CD14-positive monocyte (primary cell): ENCODE results near the gene TUBB2A. TPM values are rescaled to one million over a fixed set of nuclear protein-coding genes. Genes with fewer than 3 reads are reported as not detected.
"Not testable (repeated sequence)": the region's sequence is repeated elsewhere in the genome, so short reads cannot be mapped to it uniquely, and the experiment has no call there.

Experiments used
- DNase-seq, 3 donors: peaks; one replicate each; pipeline ENCODE4 v3.0.0-alpha.2; 2011 to 2022
- H2AFZ ChIP-seq: 2 replicates; pipeline ENCODE4 v1.6.0; 2012; ENCODE audit warnings: mild to moderate bottlenecking, low read depth, low read length, inconsistent platforms; ENCODE audit not compliant: insufficient read depth, poor library complexity, severe bottlenecking
- H3K27ac ChIP-seq, 2 donors: 1 replicate in 1 of 2; 2 replicates in 1 of 2; pipeline ENCODE4 v1.5.1; 2012 to 2013; ENCODE audit warnings: low read length in 2 of 2, control low read depth in 1 of 2, inconsistent platforms in 1 of 2, low read depth in 1 of 2, mild to moderate bottlenecking in 1 of 2
- H3K27me3 ChIP-seq, 2 donors: one replicate each; pipeline versions ENCODE4 v1.6.0 to v1.6.1; 2011 to 2013; ENCODE audit warnings: low read length in 2 of 2; ENCODE audit not compliant: control insufficient read depth in 2 of 2, insufficient read depth in 2 of 2
- H3K36me3 ChIP-seq, 2 donors: replicated peaks in 1 of 2; 1 replicate in 1 of 2; 2 replicates in 1 of 2; pipeline versions ENCODE4 v1.5.1 to v1.6.1; 2012 to 2013; ENCODE audit warnings: low read length in 2 of 2, control low read depth in 1 of 2, inconsistent platforms in 1 of 2, mild to moderate bottlenecking in 1 of 2; ENCODE audit not compliant: insufficient read depth in 2 of 2, control insufficient read depth in 1 of 2
- H3K4me1 ChIP-seq, 2 donors: 1 replicate in 1 of 2; 2 replicates in 1 of 2; pipeline versions ENCODE4 v1.5.1 to v1.6.1; 2012 to 2013; ENCODE audit warnings: low read length in 2 of 2, control low read depth in 1 of 2, inconsistent platforms in 1 of 2, mild to moderate bottlenecking in 1 of 2, moderate library complexity in 1 of 2; ENCODE audit not compliant: insufficient read depth in 2 of 2, control insufficient read depth in 1 of 2
- H3K4me2 ChIP-seq: replicated peaks from 2 replicates; pipeline ENCODE3; 2012; ENCODE audit warnings: low read length, moderate library complexity, mild to moderate bottlenecking; ENCODE audit not compliant: poor library complexity, severe bottlenecking; ENCODE audit errors: extremely low read depth
- H3K4me3 ChIP-seq, 3 experiments: fragments of 200-600 bp in 1 of 3; sonication (generic) in 1 of 3; replicated peaks in 1 of 3; 1 replicate in 2 of 3; 2 replicates in 1 of 3; pipeline ENCODE4 v1.5.1; 2011 to 2013; ENCODE audit warnings: low read length in 3 of 3, mild to moderate bottlenecking in 3 of 3, control low read depth in 2 of 3, low read depth in 2 of 3, inconsistent platforms in 1 of 3, moderate library complexity in 1 of 3
- H3K79me2 ChIP-seq: 2 replicates; pipeline ENCODE4 v1.6.0; 2012; ENCODE audit warnings: mild to moderate bottlenecking, control low read depth, inconsistent platforms, low read length, moderate library complexity; ENCODE audit not compliant: insufficient read depth
- H3K9ac ChIP-seq: 2 replicates; pipeline ENCODE4 v1.6.0; 2017; ENCODE audit warnings: low read length, mild to moderate bottlenecking; ENCODE audit not compliant: insufficient read depth, poor library complexity, severe bottlenecking
- H3K9me3 ChIP-seq, 2 donors: replicated peaks in 1 of 2; 1 replicate in 1 of 2; 2 replicates in 1 of 2; pipeline versions ENCODE4 v1.5.1 to v1.6.1; 2012 to 2013; ENCODE audit warnings: low read length in 2 of 2, control low read depth in 1 of 2; ENCODE audit not compliant: control insufficient read depth in 1 of 2, insufficient read depth in 1 of 2
- H4K20me1 ChIP-seq: 2 replicates; pipeline ENCODE4 v1.6.0; 2012; ENCODE audit warnings: mild to moderate bottlenecking, low read length, control low read depth, moderate library complexity; ENCODE audit not compliant: insufficient read depth
- H3K27ac Mint-ChIP-seq, 7 donors: one replicate each; pipeline ENCODE4 v1.8.0; 2020; ENCODE audit warnings: mild to moderate bottlenecking in 7 of 7, mixed read lengths in 7 of 7, moderate library complexity in 6 of 7, inconsistent platforms in 2 of 7
- H3K27me3 Mint-ChIP-seq, 3 donors: one replicate each; pipeline ENCODE4 v1.8.0; 2021 to 2022; ENCODE audit warnings: low read depth in 3 of 3, mild to moderate bottlenecking in 3 of 3, mixed read lengths in 3 of 3, moderate library complexity in 3 of 3, inconsistent platforms in 1 of 3
- H3K36me3 Mint-ChIP-seq, 2 donors: one replicate each; pipeline ENCODE4 v1.8.0; 2020; ENCODE audit warnings: mixed read lengths in 2 of 2, inconsistent platforms in 1 of 2, mild to moderate bottlenecking in 1 of 2
- H3K4me1 Mint-ChIP-seq: one replicate; pipeline ENCODE4 v1.8.0; 2020; ENCODE audit warnings: mild to moderate bottlenecking, mixed read lengths
- H3K4me3 Mint-ChIP-seq, 2 donors: one replicate each; pipeline ENCODE4 v1.8.0; 2020; ENCODE audit warnings: mild to moderate bottlenecking in 2 of 2, mixed read lengths in 2 of 2, moderate library complexity in 1 of 2
- H3K9me3 Mint-ChIP-seq, 7 donors: one replicate each; pipeline ENCODE4 v1.8.0; 2020 to 2022; ENCODE audit warnings: mixed read lengths in 7 of 7, mild to moderate bottlenecking in 6 of 7, moderate library complexity in 6 of 7, inconsistent platforms in 2 of 7
- CTCF ChIP-seq: fragments of 200-600 bp; IDR thresholded peaks from one replicate; pipeline ENCODE4 v1.8.0; 2022; ENCODE audit warnings: antibody characterized with exemption, mild to moderate bottlenecking
- WGBS: methylation state at CpG from one replicate; pipeline ENCODE4 v1.1.5; 2013; ENCODE audit warnings: missing lambda C conversion rate; ENCODE audit not compliant: insufficient coverage; 5-methylcytosine and 5-hydroxymethylcytosine counted together
- intact Hi-C, 2 donors: fragments of 100-400 bp; cut with micrococcal nuclease; formaldehyde crosslinking; loops; one replicate each; pipeline versions ENCODE4 v1.15.0 to v1.15.1; 2023
- polyA plus RNA-seq, 3 donors: library from polyadenylated mRNA; depleted of rRNA in 1 of 3; unstranded in 2 of 3; stranded (reverse) in 1 of 3; fragments of 300-500 nt in 2 of 3; fragments of >200 nt in 1 of 3; fragmentation: Illumina TruSeq in 2 of 3; gene quantifications; 1 replicate in 2 of 3; 2 replicates in 1 of 3; pipeline ENCODE4 v1.2.3, GENCODE V29; 2012 to 2021

TUBB2A gene
- polyA plus RNA-seq, 3 donors = 2.4 to 74.3 (median 4.2) TPM

GRCh38 chr6:3190056-3190455 is 32.7 kb upstream of the TUBB2A start:
- Histone ChIP-seq H3K36me3 (no peaks in the 10 kb centered on the region), H3K9ac (no peak overlapping the region), H3K9me3 (no peaks in the 10 kb centered on the region), H3K4me2 (no peak overlapping the region), H4K20me1 (no peaks in the 10 kb centered on the region), H3K79me2 (no peaks in the 10 kb centered on the region), H3K27ac (no peak overlapping the region), H3K4me3 (no peak overlapping the region), H3K4me1 (no peaks in the 10 kb centered on the region), H2AFZ (no peak overlapping the region), H3K27me3 (peaks cover 3% of the 10 kb centered on the region in 2 donors)
- Mint-ChIP-seq H3K27me3 (peaks cover 14 to 20% (median 18%) of the 10 kb centered on the region in 3 donors), H3K36me3 (no peaks in the 10 kb centered on the region), H3K27ac (no peak overlapping the region), H3K4me3 (no peak overlapping the region), H3K9me3 (peaks cover 0 to 4% (median 0%) of the 10 kb centered on the region in 7 donors), H3K4me1 (no peaks in the 10 kb centered on the region)
- TF ChIP-seq CTCF = no peak
- DNase-seq = no peak
- 100% methylated on average over 2 of the region's 4 CpGs for WGBS
- intact Hi-C loops = no loop called here

GRCh38 chr6:3189192-3189591 is 31.8 kb upstream of the TUBB2A start:
- intact Hi-C loops, H3K4me3 Mint-ChIP-seq, DNase-seq, H3K27me3 ChIP-seq, H4K20me1 ChIP-seq, H3K27ac ChIP-seq, H3K36me3 Mint-ChIP-seq, H3K4me2 ChIP-seq, H3K9ac ChIP-seq, H3K9me3 Mint-ChIP-seq, H3K4me3 ChIP-seq, H3K27ac Mint-ChIP-seq, H3K79me2 ChIP-seq, H3K4me1 ChIP-seq, H3K9me3 ChIP-seq, H3K4me1 Mint-ChIP-seq, H2AFZ ChIP-seq, H3K36me3 ChIP-seq: not testable (repeated sequence)
- peaks cover 17 to 27% (median 18%) of the 10 kb centered on the region in 3 donors for H3K27me3 Mint-ChIP-seq
- 100% methylated on average over 2 of the region's 10 CpGs for WGBS
